ENCODE data around the gene SORT1. TPM values are rescaled to one million over a fixed set of nuclear protein-coding genes. Genes with fewer than 3 reads are reported as not detected.

The SORT1 gene
- total and polyA plus RNA-seq, 4 donors, result 39.0 to 135 (median 57.4) TPM

DNA sequence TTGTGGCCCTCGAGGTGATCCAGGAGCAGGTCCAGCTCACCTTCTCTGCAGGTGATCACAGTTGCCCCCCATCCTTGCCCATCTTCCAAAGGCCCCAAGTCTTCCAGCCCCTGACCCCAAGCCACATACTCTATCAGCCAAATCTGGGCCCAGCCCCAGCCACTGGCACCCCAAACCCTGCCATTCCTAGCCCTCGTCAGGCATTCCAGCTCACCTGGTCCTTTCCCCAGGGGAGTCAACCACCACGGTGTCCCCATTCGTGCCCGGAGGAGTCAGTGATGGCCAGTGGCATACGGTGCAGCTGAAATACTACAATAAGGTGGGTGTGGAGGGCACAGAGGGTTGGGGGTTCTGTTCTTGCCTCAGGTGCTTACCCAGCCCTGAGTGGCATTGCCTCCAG is 136.1 kb downstream of the SORT1 start:
- Histone ChIP-seq H3K9ac (ENCODE audit: insufficient read depth in 1 of 2, low read length in 2 of 2) (no peak overlapping the region), H3K9me3 (ENCODE audit: control insufficient read depth in 4 of 4, insufficient read depth in 3 of 4, low read length in 3 of 4) (no peaks in the 10 kb centered on the region), H3K27me3 (ENCODE audit: control insufficient read depth in 3 of 3, insufficient read depth in 3 of 3, low read length in 2 of 3) (no peaks in the 10 kb centered on the region), H3K4me3 (no peak overlapping the region), H3K36me3 (ENCODE audit: control insufficient read depth in 4 of 4, insufficient read depth in 4 of 4, low read length in 4 of 4) (peaks cover 0 to 6% (median 2%) of the 10 kb centered on the region in 4 donors), H3K4me1 (ENCODE audit: control insufficient read depth in 5 of 5, insufficient read depth in 5 of 5, low read length in 5 of 5) (peaks cover 0 to 2% (median 0%) of the 10 kb centered on the region in 5 donors), H3K27ac (ENCODE audit: low read depth in 1 of 2, low read length in 1 of 2) (no peak overlapping the region)
- 92 to 94% methylated on average over 6 of the region's 6 CpGs for WGBS, 2 donors
- TF ChIP-seq, protein P1, sequence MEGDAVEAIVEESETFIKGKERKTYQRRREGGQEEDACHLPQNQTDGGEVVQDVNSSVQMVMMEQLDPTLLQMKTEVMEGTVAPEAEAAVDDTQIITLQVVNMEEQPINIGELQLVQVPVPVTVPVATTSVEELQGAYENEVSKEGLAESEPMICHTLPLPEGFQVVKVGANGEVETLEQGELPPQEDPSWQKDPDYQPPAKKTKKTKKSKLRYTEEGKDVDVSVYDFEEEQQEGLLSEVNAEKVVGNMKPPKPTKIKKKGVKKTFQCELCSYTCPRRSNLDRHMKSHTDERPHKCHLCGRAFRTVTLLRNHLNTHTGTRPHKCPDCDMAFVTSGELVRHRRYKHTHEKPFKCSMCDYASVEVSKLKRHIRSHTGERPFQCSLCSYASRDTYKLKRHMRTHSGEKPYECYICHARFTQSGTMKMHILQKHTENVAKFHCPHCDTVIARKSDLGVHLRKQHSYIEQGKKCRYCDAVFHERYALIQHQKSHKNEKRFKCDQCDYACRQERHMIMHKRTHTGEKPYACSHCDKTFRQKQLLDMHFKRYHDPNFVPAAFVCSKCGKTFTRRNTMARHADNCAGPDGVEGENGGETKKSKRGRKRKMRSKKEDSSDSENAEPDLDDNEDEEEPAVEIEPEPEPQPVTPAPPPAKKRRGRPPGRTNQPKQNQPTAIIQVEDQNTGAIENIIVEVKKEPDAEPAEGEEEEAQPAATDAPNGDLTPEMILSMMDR (IDR thresholded peaks at IDR 0.05; ENCODE audit: control extremely low read depth, extremely low read depth), result no peak
- ATAC-seq (ENCODE audit: insufficient read depth, low FRiP score) (no peak), DNase-seq (no peak)

DNA sequence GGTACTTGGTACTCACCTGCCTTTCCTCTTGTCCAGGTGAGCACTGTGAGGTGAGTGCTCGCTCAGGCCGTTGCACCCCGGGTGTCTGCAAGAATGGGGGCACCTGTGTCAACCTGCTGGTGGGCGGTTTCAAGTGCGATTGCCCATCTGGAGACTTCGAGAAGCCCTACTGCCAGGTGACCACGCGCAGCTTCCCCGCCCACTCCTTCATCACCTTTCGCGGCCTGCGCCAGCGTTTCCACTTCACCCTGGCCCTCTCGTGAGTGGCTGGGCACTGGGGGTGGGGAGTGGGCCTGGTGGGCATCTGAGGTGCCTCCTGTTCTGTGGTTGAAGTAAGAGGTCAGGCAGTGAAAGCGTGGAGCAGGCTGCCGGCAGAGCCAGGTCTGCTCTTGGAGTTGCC is 136.7 kb downstream of the SORT1 start:
- H3K9ac ChIP-seq (ENCODE audit: insufficient read depth in 1 of 2, low read length in 2 of 2), result no peak overlapping the region
- no peaks in the 10 kb centered on the region for H3K27me3 ChIP-seq (ENCODE audit: control insufficient read depth in 3 of 3, insufficient read depth in 3 of 3, low read length in 2 of 3)
- no peaks in the 10 kb centered on the region for H3K9me3 ChIP-seq (ENCODE audit: control insufficient read depth in 4 of 4, insufficient read depth in 3 of 4, low read length in 3 of 4)
- H3K36me3 ChIP-seq (ENCODE audit: control insufficient read depth in 4 of 4, insufficient read depth in 4 of 4, low read length in 4 of 4), result peaks cover 0 to 6% (median 2%) of the 10 kb centered on the region in 4 donors
- no peak overlapping the region for H3K27ac ChIP-seq (ENCODE audit: low read depth in 1 of 2, low read length in 1 of 2)
- DNase-seq (no peak), ATAC-seq (ENCODE audit: insufficient read depth, low FRiP score) (no peak)
- H3K4me1 ChIP-seq (ENCODE audit: control insufficient read depth in 5 of 5, insufficient read depth in 5 of 5, low read length in 5 of 5), result peaks cover 0 to 2% (median 0%) of the 10 kb centered on the region in 5 donors
- no peak overlapping the region for H3K4me3 ChIP-seq
- WGBS, 2 donors, result 91 to 95% methylated on average over 16 of the region's 16 CpGs
- TF ChIP-seq, protein P1 (IDR thresholded peaks at IDR 0.05; ENCODE audit: control extremely low read depth, extremely low read depth), result no peak

DNA sequence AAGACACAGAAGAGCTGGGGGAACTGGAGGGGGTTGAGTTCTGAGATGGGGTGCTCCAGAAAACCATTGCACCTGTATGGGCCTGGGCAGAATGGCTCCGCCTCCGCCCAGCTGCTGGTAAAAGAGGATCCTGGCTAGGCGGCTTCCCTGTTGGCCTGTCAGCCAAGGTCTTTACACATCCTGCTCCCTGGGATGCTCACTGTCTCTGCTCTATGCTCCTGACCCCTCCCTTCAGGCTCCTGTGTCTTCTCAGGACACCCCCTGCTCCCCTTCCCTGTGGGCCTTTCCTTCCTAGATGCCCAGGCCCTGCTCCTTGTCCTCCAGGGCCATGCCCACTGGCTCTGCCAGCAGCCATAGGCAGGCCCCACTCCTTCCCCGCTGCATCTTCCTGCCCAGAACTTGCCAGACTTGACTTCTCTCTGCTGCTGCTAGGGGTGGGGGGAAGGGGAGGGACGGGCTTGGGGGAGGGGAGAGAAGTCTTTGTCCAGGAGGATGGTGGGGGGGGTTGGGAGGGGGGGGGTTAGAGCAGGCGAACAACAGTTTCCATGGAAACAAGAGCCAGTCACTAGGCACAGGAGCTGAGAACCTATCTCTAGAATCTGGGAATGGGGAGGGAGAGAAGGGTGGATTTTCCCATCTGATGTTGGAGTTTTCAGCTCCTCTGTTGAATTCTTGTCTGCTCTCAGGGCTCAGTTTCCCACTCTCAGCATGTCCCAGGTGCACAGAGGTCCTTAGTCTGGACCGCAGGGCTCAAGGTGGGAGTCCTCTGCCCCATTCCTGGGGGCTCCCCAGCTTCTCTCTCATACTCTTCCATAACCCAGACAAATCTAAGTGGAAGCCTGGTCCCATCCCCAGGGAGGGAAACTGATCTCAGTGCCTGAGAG is 137.8 kb downstream of the SORT1 start:
- Histone ChIP-seq H3K4me1 (ENCODE audit: control insufficient read depth in 5 of 5, insufficient read depth in 5 of 5, low read length in 5 of 5) (peaks cover 0 to 8% (median 2%) of the 10 kb centered on the region in 5 donors), H3K4me3 (no peak overlapping the region), H3K9me3 (ENCODE audit: control insufficient read depth in 4 of 4, insufficient read depth in 3 of 4, low read length in 3 of 4) (no peaks in the 10 kb centered on the region), H3K36me3 (ENCODE audit: control insufficient read depth in 4 of 4, insufficient read depth in 4 of 4, low read length in 4 of 4) (peaks cover 0 to 6% (median 2%) of the 10 kb centered on the region in 4 donors), H3K27me3 (ENCODE audit: control insufficient read depth in 3 of 3, insufficient read depth in 3 of 3, low read length in 2 of 3) (no peaks in the 10 kb centered on the region), H3K27ac (ENCODE audit: low read depth in 1 of 2, low read length in 1 of 2) (no peak overlapping the region), H3K9ac (ENCODE audit: insufficient read depth in 1 of 2, low read length in 2 of 2) (no peak overlapping the region)
- DNase-seq, result no peak
- TF ChIP-seq, protein P1 (IDR thresholded peaks at IDR 0.05; ENCODE audit: control extremely low read depth, extremely low read depth), result no peak
- ATAC-seq (ENCODE audit: insufficient read depth, low FRiP score), result no peak
- WGBS, 2 donors, result 70 to 82% methylated on average over 7 of the region's 7 CpGs

Other genes starting within 250 kb of the SORT1 start
- 100 to 1,000 TPM; 154 to 212 TPM for gene SARS1, start 184.0 kb downstream of the SORT1 start, total RNA-seq
- gene SARS1, start 184.0 kb downstream of the SORT1 start, polyA plus RNA-seq, result 100 to 1,000 TPM; 118 to 139 TPM
- 1 to 10 TPM; 7.6 to 7.9 TPM for gene CELSR2, start 148.4 kb downstream of the SORT1 start, total RNA-seq
- gene CELSR2, start 148.4 kb downstream of the SORT1 start, polyA plus RNA-seq, result 1 to 10 TPM; 1.4 to 2.7 TPM
- 1 to 10 TPM; 4.7 to 4.9 TPM for gene PSRC1, start 114.8 kb downstream of the SORT1 start, total RNA-seq
- 1 to 10 TPM; 2.7 to 4.9 TPM for gene PSRC1, start 114.8 kb downstream of the SORT1 start, polyA plus RNA-seq
- gene MYBPHL, start 90.9 kb downstream of the SORT1 start, total RNA-seq, result 1 to 10 TPM; 1.1 to 1.7 TPM
- 1 to 10 TPM in 1 of 2 donors, under 1 TPM in 1; 0.34 to 3.3 TPM for gene MYBPHL, start 90.9 kb downstream of the SORT1 start, polyA plus RNA-seq
- 10 to 100 TPM; 33.8 to 93.0 TPM for gene PSMA5, start 28.5 kb upstream of the SORT1 start, total RNA-seq
- gene PSMA5, start 28.5 kb upstream of the SORT1 start, polyA plus RNA-seq, result 10 to 100 TPM; 57.1 to 86.6 TPM
- gene SYPL2, start 68.6 kb upstream of the SORT1 start, total RNA-seq, result 1 to 10 TPM in 1 of 2 donors, under 1 TPM in 1; 0.31 to 1.4 TPM
- gene SYPL2, start 68.6 kb upstream of the SORT1 start, polyA plus RNA-seq, result 1 to 10 TPM in 1 of 2 donors, under 1 TPM in 1; 0.81 to 1.3 TPM
- 1 to 10 TPM; 2.6 to 4.5 TPM for gene ATXN7L2, start 86.0 kb upstream of the SORT1 start, total RNA-seq
- gene ATXN7L2, start 86.0 kb upstream of the SORT1 start, polyA plus RNA-seq, result 1 to 10 TPM; 4.2 to 6.0 TPM
- gene CYB561D1, start 96.2 kb upstream of the SORT1 start, total RNA-seq, result 10 to 100 TPM in 1 of 2 donors, 1 to 10 TPM in 1; 3.4 to 13.6 TPM
- 1 to 10 TPM; 4.2 to 8.2 TPM for gene CYB561D1, start 96.2 kb upstream of the SORT1 start, polyA plus RNA-seq
- 1 to 10 TPM; 3.9 to 6.3 TPM for gene AMIGO1, start 111.8 kb upstream of the SORT1 start, total RNA-seq
- 1 to 10 TPM; 2.4 to 2.9 TPM for gene AMIGO1, start 111.8 kb upstream of the SORT1 start, polyA plus RNA-seq
- gene GPR61, start 142.0 kb upstream of the SORT1 start, total RNA-seq, result not detected
- gene GPR61, start 142.0 kb upstream of the SORT1 start, polyA plus RNA-seq, result not detected
- gene GNAI3, start 150.7 kb upstream of the SORT1 start, total RNA-seq, result 10 to 100 TPM in 1 of 2 donors, 1 to 10 TPM in 1; 7.1 to 10.4 TPM
- gene GNAI3, start 150.7 kb upstream of the SORT1 start, polyA plus RNA-seq, result 1 to 10 TPM; 2.7 to 6.0 TPM
- gene GNAT2, start 221.7 kb upstream of the SORT1 start, total RNA-seq, result not detected
- under 1 TPM in 1 of 2 donors, not detected in 1; 0.24 TPM for gene GNAT2, start 221.7 kb upstream of the SORT1 start, polyA plus RNA-seq
- 10 to 100 TPM; 35.8 to 57.4 TPM for gene AMPD2, start 221.9 kb upstream of the SORT1 start, total RNA-seq
- gene AMPD2, start 221.9 kb upstream of the SORT1 start, polyA plus RNA-seq, result 10 to 100 TPM; 16.7 to 53.2 TPM